SH-SY5Y (cell line): ENCODE data around the gene IGFBP7.

Experiments used
- GATA2 ChIP-seq: IDR thresholded peaks from 2 replicates; pipeline ENCODE4 v1.6.1; 2011; ENCODE audit warnings: mild to moderate bottlenecking, low read depth, low read length
- GATA3 ChIP-seq: IDR thresholded peaks from 2 replicates; pipeline ENCODE4 v1.6.1; 2011; ENCODE audit warnings: low read depth, mild to moderate bottlenecking, low read length, moderate library complexity

DNA sequence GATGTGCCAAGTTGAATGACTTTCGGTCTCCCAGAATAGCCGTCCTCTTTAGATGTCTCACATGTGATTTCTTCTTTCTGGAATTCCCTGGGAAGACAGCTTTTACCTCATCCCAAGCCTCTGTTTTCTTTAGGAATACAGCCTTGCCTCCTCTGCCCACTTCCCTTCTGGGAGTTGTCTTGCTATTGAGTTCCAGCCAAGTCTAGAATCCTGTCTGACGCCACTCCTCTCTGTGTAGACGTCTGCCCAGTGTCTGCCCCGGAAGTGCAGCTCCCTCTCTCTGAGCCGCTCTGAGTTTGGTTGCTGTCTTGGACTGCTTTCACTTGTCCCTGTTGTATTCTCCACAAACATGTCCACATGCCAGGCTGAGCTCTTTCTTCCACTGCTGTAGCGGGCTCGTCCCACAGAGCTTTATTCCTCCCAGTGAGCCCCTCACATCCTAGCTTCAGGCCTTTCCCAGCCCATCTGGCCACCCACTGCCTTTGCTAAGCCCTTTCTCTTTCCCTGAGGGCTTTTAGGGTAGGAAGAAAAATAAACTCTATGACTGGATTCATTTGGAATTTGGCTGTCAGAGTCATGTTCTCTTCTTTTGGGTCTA is 9.0 kb upstream of the IGFBP7 start:
- no peak for TF ChIP-seq GATA3
- TF ChIP-seq GATA2: no peak
